Liver (tissue), 3 donors: Measurements from ENCODE around the gene TMEM178A.

Experiments
- GABPA ChIP-seq, 2 donors: IDR thresholded peaks in 1 of 2; conservative IDR thresholded peaks in 1 of 2; 2 replicates each; pipeline ENCODE4 v1.6.1; 2016; ENCODE audit warnings: antibody characterized with exemption in 2 of 2, mild to moderate bottlenecking in 1 of 2, moderate library complexity in 1 of 2
- RAD21 ChIP-seq, 2 donors: IDR thresholded peaks; 2 replicates each; pipeline ENCODE4 v1.6.1; 2016; ENCODE audit warnings: antibody characterized with exemption in 2 of 2, mild to moderate bottlenecking in 2 of 2
- SP1 ChIP-seq: IDR thresholded peaks from 2 replicates; pipeline ENCODE4 v1.6.1; 2018; ENCODE audit warnings: antibody characterized with exemption, mild to moderate bottlenecking
- TAF1 ChIP-seq: conservative IDR thresholded peaks from 2 replicates; pipeline ENCODE4 v1.6.1; 2016; ENCODE audit warnings: antibody characterized with exemption, mild to moderate bottlenecking
- YY1 ChIP-seq: IDR thresholded peaks from 2 replicates; pipeline ENCODE4 v1.6.1; 2016; ENCODE audit warnings: antibody characterized with exemption, mild to moderate bottlenecking
- TF ChIP-seq, protein P1 (sequence below): IDR thresholded peaks from 2 replicates; pipeline ENCODE4 v1.6.1; 2016; ENCODE audit warnings: antibody characterized with exemption
- TF ChIP-seq, protein P2 (sequence below): fragments of 150-350 bp; IDR thresholded peaks from 2 replicates; pipeline ENCODE4 v1.5.1; 2017; ENCODE audit warnings: improper control_type of control experiment, low read depth, low read length; ENCODE audit not compliant: missing input control
- TF ChIP-seq, protein P3 (sequence below): IDR thresholded peaks from 2 replicates; pipeline ENCODE4 v1.6.1; 2016; ENCODE audit warnings: antibody characterized with exemption, mild to moderate bottlenecking
- TF ChIP-seq, protein P4 (sequence below): IDR thresholded peaks from 2 replicates; pipeline ENCODE4 v1.6.1; 2016; ENCODE audit warnings: antibody characterized with exemption
- TF ChIP-seq, protein P5 (sequence below): IDR thresholded peaks from 2 replicates; pipeline ENCODE4 v1.6.1; 2016; ENCODE audit warnings: antibody characterized with exemption
- donor health status: healthy.
- donor health status: healthy.

DNA sequence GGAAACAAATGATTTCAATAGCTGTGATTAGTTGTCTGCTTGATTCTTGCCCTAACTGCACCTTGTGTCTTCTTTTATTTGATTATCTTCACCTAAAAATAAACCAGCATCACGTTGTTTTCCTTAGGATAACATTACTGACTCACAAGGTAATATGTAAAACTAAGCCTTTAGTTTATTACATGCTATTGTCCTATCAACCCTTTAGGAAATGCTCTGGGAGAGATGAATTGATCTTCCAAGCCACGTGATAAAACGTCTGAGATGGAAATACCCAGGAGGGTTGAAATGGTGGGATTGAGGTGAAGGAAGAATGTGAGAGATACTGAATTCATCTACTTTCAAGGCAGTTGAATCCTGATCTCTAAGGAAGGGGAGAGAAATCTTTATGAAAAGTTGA, 34.5 kb upstream of the TMEM178A start:
- TF ChIP-seq SP1: no peak
- TF ChIP-seq, protein P1, sequence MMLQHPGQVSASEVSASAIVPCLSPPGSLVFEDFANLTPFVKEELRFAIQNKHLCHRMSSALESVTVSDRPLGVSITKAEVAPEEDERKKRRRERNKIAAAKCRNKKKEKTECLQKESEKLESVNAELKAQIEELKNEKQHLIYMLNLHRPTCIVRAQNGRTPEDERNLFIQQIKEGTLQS: no peak
- TF ChIP-seq, protein P2, sequence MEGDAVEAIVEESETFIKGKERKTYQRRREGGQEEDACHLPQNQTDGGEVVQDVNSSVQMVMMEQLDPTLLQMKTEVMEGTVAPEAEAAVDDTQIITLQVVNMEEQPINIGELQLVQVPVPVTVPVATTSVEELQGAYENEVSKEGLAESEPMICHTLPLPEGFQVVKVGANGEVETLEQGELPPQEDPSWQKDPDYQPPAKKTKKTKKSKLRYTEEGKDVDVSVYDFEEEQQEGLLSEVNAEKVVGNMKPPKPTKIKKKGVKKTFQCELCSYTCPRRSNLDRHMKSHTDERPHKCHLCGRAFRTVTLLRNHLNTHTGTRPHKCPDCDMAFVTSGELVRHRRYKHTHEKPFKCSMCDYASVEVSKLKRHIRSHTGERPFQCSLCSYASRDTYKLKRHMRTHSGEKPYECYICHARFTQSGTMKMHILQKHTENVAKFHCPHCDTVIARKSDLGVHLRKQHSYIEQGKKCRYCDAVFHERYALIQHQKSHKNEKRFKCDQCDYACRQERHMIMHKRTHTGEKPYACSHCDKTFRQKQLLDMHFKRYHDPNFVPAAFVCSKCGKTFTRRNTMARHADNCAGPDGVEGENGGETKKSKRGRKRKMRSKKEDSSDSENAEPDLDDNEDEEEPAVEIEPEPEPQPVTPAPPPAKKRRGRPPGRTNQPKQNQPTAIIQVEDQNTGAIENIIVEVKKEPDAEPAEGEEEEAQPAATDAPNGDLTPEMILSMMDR: no peak
- TF ChIP-seq, protein P3, sequence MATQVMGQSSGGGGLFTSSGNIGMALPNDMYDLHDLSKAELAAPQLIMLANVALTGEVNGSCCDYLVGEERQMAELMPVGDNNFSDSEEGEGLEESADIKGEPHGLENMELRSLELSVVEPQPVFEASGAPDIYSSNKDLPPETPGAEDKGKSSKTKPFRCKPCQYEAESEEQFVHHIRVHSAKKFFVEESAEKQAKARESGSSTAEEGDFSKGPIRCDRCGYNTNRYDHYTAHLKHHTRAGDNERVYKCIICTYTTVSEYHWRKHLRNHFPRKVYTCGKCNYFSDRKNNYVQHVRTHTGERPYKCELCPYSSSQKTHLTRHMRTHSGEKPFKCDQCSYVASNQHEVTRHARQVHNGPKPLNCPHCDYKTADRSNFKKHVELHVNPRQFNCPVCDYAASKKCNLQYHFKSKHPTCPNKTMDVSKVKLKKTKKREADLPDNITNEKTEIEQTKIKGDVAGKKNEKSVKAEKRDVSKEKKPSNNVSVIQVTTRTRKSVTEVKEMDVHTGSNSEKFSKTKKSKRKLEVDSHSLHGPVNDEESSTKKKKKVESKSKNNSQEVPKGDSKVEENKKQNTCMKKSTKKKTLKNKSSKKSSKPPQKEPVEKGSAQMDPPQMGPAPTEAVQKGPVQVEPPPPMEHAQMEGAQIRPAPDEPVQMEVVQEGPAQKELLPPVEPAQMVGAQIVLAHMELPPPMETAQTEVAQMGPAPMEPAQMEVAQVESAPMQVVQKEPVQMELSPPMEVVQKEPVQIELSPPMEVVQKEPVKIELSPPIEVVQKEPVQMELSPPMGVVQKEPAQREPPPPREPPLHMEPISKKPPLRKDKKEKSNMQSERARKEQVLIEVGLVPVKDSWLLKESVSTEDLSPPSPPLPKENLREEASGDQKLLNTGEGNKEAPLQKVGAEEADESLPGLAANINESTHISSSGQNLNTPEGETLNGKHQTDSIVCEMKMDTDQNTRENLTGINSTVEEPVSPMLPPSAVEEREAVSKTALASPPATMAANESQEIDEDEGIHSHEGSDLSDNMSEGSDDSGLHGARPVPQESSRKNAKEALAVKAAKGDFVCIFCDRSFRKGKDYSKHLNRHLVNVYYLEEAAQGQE: no peak
- no peak for TF ChIP-seq GABPA (IDR thresholded peaks at IDR 0.05 in 1 of 2, conservative IDR thresholded peaks at IDR 0.05 in 1 of 2)
- TF ChIP-seq TAF1: no peak
- no peak for TF ChIP-seq YY1
- no peak for TF ChIP-seq RAD21 (IDR thresholded peaks at IDR 0.05)
- TF ChIP-seq, protein P4, sequence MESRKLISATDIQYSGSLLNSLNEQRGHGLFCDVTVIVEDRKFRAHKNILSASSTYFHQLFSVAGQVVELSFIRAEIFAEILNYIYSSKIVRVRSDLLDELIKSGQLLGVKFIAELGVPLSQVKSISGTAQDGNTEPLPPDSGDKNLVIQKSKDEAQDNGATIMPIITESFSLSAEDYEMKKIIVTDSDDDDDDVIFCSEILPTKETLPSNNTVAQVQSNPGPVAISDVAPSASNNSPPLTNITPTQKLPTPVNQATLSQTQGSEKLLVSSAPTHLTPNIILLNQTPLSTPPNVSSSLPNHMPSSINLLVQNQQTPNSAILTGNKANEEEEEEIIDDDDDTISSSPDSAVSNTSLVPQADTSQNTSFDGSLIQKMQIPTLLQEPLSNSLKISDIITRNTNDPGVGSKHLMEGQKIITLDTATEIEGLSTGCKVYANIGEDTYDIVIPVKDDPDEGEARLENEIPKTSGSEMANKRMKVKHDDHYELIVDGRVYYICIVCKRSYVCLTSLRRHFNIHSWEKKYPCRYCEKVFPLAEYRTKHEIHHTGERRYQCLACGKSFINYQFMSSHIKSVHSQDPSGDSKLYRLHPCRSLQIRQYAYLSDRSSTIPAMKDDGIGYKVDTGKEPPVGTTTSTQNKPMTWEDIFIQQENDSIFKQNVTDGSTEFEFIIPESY: no peak
- TF ChIP-seq, protein P5, sequence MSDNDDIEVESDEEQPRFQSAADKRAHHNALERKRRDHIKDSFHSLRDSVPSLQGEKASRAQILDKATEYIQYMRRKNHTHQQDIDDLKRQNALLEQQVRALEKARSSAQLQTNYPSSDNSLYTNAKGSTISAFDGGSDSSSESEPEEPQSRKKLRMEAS: no peak
